GM19025 (cell line): ENCODE measurements around the gene SCLT1.
A peak's percentile ranks its signal among the peaks of the same experiment; 100 is the strongest.

ENCODE experiments used
- ATAC-seq: cut with Tn5 transposase; IDR thresholded peaks from one replicate; pipeline ENCODE4 v1.9.1; 2021; ENCODE audit warnings: mild to moderate bottlenecking, low read depth, moderate library complexity; ENCODE audit not compliant: unreplicated experiment

Gene SCLT1

GRCh38 chr4:128879971-128880370 is 213.4 kb downstream of the SCLT1 start:
- ATAC-seq = no peak

GRCh38 chr4:128879283-128879682 is 214.1 kb downstream of the SCLT1 start:
- ATAC-seq = no peak

DNA sequence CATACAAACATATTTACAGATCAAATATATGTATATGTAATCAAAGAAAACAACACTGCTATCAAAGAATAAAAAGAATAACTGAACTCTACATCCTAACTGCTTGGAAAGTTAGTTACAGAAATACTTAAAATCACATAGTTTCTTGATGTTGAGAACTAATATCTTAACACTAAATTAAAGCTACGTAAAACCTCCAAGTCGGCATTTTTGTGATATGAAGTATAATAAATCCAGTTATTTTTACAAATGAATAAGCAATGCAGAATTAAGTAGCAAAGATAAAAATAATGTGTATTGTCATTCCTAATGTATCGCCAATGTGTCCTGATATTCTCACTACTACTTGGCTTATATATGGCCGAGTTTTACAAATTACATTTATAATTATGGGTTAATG is 215.4 kb downstream of the SCLT1 start:
- ATAC-seq = no peak

GRCh38 chr4:128876200-128876599 is 217.1 kb downstream of the SCLT1 start:
- no peak for ATAC-seq

GRCh38 chr4:128871948-128872347 is 221.4 kb downstream of the SCLT1 start:
- no peak for ATAC-seq

DNA sequence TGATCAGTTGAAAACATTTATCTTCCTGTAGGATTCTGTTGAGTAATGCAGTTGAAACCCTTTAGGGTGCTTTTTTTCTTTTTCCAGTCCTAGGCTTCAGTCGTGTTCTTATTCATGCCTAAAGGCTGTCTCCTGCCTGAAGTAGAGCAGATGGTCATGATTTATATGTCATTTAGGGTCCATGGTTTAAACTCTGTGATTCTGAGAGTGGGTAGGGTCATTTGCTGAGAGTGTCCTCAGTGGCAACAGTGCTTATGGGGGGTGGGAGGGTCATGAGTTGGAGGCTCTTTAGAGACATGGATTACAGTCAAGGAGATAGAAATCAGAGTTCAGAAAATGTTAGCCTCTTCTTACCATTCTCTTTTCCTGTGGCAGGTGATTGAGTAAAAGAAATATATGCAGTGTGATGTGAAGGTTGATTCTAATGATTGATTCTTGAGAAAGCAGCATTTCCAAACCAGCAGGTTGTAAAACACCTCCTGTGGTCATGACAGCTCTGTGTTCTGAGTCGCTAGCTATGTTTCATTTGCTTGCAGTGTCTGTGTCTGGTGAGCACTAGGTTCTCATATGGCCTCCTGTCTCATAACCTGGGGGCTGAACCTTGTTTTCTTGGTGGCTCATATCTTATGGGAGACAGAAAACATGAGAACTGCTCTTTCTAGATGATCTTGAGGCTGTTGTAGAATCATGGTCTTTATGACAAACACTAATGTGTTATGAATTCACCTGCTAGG is 223.4 kb downstream of the SCLT1 start:
- no peak for ATAC-seq

DNA sequence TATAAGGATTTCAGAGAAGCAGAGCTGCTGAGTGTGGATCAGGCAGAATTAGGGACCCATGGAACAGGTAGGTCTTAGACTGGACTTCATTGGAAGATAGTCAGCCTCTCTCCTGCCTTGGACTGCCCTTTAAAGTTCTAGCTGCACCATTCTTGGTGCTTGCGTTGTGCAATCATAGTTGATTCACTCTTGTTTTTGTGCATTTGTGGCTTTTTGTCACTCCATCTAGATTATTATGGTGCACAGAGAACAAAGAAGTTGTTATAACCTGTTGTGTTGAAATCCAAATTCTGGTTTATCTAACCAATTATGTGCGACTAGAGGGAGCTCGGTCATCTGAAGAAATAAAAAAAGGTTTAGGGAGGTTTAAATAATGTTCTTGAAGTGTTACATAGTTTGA is 224.6 kb downstream of the SCLT1 start:
- ATAC-seq = no peak

DNA sequence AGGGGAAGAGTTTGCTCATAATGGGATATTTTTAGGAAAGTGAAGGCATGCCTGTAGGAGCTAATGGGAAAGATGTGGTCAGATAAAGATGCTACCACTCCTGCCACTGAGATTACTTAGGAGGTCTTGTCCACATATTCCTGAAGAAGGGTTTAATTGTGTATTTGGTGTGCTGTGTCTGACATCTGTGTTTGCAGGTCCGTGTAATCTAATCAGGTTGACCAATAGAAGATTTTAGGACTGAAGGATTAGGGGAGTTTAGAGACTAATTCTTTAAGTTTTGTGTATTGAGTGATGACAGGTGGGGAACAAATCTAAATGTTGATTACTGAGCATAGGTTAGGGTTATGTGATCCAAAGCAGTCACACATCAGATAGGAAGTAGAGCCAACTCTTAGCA is 226.6 kb downstream of the SCLT1 start:
- ATAC-seq = no peak

GRCh38 chr4:128866269-128866668 is 227.1 kb downstream of the SCLT1 start:
- ATAC-seq = no peak

- ATAC-seq = no peak
Observed at GRCh38 chr4:128865132-128865531, 228.2 kb downstream of the SCLT1 start.

- ATAC-seq = no peak
Observed at GRCh38 chr4:128863312-128864075, 229.8 kb downstream of the SCLT1 start.

DNA sequence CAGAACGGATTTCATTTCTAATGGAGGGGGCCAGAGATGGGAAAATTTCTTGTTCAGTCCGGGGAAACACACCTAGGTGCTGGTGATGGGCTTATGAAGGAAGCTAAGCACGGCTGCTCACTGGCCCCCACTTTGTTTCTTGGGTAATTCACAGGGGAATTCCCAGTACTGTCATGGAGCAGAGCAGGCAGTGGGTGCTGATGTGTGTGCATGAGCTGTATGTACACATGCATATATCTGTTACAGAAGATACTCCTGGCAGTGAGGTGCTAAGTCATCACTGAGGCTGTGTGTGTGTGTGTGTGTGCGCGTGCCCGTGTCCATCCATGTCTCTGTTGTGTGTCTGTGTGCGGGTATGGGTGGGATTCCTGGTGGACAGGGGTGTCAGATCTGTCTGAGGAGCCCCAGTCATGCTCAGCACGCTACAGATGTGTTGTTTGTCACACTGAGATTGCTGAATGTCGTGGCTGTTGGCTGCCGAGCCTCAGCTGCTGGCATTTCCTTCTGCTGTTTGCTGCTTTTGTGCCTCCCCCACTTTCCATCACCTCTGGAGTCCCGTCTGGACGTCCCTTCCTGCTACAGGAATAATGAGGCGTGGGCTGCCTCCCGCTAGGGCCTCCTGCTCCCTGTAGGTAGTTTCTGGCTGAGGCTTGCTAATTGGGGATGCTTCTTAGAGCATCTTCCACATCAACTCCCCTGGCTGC is 230.6 kb downstream of the SCLT1 start:
- ATAC-seq = peak; percentile 68

DNA sequence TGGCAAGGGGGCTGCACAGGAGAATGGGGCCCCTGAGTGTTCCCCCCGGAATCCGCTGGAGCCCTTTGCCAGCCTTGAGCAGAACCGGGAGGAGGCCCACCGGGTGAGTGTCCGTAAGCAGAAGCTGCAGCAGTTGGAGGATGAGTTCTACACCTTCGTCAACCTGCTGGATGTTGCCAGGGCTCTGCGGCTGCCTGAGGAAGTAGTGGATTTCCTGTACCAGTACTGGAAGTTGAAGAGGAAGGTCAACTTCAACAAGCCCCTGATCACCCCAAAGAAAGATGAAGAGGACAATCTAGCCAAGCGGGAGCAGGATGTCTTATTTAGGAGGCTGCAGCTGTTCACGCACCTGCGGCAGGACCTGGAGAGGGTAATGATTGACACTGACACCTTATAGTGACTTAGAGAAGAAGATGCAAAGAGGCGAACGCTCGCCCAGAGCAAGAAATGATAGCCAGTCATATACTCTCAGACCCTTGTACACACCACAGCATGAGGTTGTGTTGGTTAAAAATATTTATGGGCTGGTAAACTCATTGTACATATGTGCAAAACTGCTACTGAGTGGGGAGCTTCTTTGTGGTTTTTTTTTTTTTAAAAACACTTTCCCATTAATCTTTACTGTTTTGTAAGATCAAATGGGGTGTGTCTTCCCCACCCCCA is 231.4 kb downstream of the SCLT1 start:
- peak; percentile 9 for ATAC-seq

GRCh38 chr4:128859887-128860677 is 233.3 kb downstream of the SCLT1 start:
- ATAC-seq = no peak

DNA sequence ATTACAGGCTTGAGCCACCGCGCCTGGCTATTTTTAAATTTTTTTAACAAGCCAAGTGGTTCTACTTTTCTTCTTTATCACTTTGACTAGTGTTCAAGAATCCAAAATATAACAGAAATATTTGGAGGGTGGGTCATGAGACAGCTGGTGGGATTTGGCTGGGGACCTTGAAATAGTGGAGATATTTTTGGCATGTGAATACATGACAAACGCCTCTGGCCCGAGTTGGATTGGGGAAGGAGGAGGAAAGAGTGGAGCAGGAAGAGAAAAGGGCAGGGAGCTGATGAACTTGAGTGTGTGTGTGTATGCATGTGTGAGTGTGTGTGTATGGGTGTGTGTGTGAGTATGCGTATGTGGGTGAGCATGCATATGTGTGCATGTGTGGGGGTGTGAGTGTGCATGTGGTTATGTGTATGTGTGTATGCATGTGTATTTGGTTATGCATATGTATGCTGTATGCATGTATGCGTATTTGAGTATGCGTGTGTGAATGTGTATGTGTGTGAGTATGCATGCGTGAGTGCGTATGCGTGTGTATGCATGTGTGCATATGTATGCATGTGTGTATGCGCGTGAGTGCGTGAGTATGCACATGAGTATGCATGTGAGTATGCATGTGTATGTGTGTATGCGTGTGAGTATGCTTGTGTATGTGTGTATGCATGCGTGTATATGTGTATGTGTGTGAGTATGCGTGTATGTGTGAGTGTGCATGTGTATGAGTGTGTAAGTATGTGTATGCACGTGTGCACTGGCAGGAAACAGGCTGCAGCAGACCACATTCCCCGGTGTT is 234.3 kb downstream of the SCLT1 start:
- no peak for ATAC-seq

DNA sequence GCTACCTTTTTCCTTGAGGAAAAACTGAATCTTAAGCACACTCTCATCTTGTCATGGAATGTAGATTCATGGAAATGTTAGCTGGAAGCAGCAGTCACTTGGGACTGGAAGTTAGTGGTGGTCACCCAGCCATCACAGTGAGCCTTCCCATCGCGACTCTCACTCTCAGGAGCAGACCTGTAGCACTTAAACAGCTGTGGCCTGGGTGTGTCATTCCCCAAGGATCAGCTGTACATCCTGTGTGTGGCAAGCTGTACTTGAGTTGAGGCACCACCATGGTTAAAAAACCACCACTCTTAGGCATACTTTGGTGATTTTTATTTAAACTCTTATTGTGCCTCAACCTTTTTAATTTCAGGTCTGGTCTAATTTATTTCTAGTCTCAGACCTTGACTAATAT is 237.1 kb downstream of the SCLT1 start:
- ATAC-seq = no peak

GRCh38 chr4:128855621-128856020 is 237.7 kb downstream of the SCLT1 start:
- no peak for ATAC-seq

DNA sequence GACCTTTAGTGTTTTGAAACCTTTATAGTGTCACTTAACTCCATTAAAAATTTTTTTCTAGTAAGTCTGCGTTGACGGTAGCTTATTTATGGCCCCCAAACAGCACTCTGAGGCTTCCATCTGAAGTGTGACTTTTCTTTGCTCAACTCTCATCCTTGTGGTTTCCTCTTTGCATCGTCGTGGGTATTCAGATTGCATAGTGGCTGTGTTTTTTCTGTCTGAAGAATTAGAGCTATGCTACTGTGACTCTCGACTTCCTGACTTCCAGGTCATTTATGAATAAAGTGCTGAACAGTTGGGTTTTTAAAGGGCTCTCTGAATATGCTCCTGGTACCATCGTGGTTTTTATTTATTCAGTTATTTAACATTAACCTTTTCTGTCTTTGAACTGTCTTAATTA is 238.9 kb downstream of the SCLT1 start:
- ATAC-seq = no peak

DNA sequence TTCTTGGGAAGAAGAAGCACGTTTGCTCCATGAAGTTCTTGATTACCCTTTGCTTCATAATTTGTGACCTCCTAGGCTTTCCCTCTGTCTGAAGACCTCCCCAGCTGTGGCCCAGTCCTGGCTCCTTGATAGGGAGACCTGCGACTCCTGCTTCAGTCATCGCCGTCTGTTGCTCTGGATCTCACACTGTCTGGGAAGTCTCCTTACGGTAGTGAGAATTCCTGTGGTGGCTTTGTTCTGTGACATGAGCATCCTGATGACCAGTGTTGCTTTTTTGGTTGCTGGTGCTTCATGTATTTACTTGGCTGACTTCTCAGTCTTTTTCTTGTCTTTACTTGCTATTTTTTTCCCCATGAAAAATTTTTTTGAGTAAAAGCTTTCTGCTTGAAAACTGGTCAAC is 239.6 kb downstream of the SCLT1 start:
- ATAC-seq = no peak
